Stimulated activated naive CD4-positive, alpha-beta T cell treated with Interleukin-2 at 50 U/mL for 16 hours (primary cell): ENCODE data around the gene CHST8.
A peak's percentile ranks its signal among the peaks of the same experiment; 100 is the strongest.

Experiments
- DNase-seq: peaks from one replicate; lab custom pipeline; 2025; lab: John Stamatoyannopoulos, UW

CHST8 gene

DNA sequence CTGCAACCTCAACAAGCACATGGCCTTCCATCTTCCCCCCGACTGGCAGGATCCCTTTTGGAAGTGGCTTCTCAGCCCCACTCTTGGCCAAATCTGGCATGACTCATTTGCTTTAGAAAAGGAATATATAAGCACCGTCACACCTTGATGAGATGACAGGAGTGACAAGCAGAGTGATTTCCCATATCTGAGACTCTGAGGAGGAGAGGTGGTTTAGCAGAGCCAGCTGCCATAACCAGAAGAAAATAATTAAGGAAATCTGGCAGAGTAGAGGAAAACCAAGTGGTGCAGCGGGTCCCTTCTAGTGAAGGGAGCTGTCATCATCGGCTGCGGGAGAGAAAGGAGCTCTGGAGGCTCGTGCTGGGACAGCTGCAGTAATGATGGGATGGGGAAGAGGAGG lies 147.5 kb downstream of the CHST8 start:
- no peak for DNase-seq

DNA sequence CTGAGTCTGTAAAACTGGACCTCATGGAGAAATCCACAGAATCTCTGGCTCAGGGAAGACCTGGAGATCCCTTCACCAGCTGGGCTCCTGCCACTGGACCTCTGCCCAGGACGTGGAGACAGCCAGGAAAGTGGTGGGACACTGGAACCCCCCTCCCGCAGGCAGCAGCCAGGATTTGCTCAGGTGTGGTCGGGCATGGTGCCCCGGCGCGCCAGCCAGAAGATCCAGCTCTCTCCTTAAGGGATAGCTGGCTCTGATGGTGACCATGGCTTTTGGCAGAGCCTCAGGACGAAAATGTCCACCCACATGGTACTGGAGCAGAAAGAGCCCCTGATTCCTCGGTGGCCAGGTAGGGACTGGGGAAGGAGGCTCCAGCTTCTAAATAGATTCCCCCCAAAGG lies 148.4 kb downstream of the CHST8 start:
- DNase-seq: no peak

DNA sequence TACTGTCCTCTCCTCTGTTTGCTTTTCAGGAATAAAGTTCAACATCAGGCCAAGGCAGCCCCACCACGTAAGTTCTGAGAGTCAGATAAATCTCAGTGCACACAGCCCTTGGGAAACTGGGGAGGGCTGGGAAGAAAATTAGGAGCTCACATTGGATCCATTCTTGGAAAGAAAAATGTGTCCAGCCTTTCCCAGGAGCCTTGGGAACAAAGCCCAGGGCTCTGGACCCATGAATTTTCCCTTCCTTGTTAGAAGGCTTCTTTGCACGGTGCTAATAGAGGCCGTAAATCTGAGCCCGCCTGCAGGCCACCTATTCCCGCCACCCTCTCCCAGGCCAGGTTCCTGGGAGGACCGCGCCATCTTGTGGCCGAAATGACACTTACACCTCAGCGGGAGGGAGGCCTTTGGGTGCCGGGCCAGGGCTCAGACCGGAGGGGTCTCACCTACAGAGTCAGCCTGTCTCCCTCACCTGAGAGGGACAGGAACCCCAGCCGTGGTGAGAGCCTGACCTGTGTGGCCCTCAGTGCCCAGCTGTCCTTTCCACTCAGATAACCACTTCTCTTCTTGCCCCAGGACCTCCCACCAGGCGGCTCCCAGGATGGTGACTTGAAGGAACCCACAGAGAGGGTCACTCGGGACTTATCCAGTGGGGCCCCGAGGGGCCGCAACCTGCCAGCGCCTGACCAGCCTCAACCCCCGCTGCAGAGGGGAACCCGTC lies 149.8 kb downstream of the CHST8 start:
- peak; percentile 54 for DNase-seq

DNA sequence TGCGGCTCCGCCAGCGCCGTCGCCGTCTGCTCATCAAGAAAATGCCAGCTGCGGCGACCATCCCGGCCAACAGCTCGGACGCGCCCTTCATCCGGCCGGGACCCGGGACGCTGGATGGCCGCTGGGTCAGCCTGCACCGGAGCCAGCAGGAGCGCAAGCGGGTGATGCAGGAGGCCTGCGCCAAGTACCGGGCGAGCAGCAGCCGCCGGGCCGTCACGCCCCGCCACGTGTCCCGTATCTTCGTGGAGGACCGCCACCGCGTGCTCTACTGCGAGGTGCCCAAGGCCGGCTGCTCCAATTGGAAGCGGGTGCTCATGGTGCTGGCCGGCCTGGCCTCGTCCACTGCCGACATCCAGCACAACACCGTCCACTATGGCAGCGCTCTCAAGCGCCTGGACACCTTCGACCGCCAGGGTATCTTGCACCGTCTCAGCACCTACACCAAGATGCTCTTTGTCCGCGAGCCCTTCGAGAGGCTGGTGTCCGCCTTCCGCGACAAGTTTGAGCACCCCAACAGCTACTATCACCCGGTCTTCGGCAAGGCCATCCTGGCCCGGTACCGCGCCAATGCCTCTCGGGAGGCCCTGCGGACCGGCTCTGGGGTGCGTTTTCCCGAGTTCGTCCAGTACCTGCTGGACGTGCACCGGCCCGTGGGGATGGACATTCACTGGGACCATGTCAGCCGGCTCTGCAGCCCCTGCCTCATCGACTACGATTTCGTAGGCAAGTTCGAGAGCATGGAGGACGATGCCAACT lies 150.5 kb downstream of the CHST8 start:
- no peak for DNase-seq

DNA sequence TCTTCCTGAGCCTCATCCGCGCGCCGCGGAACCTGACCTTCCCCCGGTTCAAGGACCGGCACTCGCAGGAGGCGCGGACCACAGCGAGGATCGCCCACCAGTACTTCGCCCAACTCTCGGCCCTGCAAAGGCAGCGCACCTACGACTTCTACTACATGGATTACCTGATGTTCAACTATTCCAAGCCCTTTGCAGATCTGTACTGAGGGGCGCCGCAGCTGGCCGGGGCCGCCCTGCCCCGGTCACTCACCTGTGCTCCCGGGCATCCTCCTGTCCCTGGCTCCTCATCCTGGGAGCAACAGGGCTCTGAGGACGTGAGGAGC lies 151.1 kb downstream of the CHST8 start:
- no peak for DNase-seq

DNA sequence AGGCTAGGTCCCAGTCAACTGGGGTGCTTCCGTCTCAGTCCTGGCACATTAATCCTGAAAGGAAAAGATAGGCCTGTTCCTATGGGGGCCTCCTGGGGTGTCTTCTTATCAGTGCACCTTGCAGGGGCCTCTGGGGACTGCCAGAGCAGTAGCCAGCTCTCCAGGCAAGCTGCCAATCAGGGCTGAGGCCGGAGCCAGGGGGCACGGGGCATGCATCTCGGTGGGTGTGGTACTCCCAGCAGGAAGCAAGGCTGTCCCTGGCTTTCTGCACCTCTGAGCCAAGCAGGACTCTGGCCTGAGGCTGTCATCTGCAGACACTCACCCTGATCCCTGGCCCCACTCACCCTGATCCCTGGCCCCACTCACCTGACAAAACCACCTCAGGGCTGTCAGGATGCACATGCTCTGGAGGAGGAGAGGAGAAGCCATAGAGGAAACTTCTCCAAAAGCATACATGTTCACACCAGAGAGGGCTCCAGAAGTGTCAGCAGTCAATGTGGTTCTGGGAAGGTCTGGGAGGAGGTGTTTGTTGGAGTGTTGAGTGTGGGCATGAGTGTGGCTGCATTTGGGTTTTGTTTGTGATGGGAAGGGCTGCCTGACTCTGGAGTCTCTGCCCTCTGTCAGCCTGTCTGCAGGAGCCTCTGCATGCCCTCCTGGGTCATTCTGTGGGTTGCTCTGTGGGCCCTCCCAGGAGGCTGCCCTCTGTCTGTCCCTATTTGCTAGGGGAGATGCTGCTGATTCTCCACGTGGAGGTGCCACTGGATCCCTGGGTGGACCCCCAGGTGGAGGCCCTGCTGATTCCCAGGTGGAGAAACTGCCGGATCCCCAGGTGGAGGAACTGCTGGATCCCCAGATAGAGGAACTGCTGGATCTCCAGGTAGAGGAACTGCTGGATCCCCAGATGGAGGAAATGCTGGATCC lies 152.2 kb downstream of the CHST8 start:
- DNase-seq: no peak

DNA sequence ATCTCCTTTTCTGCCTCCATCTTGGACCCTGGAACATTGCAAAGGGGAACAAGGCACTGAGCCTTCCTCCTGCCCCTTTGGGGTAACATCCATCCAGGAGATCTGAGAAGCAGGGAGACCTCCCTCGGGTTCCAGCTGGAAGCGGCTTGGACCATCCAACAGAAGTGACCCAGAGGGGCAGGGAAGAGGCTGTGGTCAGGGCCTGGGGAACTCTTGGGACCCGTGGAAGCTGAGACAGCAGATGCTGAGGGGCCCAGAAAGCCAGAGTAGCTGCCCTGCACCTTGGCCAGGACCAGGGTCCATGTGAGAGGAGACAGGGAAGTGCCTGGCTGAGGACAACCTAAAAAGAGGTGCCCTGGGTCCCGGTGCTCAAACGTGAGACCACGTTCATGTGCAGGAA lies 153.0 kb downstream of the CHST8 start:
- DNase-seq: no peak

DNA sequence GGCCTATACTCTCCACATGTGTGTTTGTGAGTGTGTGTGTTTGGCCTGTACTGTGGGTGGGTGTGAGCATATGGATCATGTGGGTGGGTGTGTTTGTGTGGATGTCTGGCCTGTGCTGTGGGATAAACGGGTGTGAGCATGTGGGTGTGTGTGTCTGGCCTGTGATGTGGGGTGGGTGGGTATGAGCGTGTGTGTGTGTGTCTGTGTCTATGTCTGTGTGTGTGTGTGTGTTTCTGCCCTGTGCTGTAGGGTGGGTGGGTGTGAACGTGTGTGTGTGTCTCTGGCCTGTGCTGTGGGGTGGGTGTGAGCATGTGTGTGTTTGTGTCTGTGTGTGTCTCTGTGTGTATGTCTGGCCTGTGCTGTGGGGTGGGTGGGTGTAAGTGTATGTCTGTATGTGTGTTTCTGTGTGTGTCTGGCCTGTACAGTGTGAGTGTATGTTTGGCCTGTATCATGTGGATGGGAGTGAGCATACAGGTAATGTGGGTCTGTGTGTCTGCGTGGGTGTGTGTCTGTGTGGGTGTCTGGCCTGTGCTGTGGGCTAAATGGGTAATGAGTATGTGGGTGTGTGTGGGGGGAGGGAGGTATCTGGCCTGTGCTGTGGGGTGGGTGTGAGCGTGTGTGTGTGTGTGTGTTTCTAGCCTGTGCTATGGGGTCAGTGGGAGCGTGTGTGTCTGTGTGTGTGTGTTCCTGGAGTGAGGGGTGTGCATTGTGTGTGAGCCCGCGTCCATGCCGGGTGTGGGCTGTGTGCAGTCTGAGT lies 154.2 kb downstream of the CHST8 start:
- no peak for DNase-seq

DNA sequence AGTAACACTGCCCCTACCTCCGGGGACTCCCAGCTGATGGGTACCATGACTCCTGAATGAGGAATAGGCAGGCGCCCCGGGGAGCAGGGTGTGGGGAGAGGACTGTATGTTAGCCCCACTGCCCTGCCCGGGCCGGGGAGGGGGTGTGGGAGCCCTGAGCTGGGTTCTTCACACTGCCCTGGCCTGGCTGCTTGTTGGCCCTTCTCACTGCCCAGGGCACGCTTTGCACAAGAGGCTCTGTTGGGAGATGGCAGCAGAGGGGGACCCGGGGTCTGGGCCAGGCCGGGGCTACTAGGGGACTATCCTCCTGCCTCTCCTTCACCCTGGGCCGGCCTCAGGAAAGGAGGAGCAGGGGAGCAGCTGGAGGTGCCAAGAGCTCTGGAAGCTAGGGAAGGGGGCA lies 155.6 kb downstream of the CHST8 start:
- no peak for DNase-seq

DNA sequence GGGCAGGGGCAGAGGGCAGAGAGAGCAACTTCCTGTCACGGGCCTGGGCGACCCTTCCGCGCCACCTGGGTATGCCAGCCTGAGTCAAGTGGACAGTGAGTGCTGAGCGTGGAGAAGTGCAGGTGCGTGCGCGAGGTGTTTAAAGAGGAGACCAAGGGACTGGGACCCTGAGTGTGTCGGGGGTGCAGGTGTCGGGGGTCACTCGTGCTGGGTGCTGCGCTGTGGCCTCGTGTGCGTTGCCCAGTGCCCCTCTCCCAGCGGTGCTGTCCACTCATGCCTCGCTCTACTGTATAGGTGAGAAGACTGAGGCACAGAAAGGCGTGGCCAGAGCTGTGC lies 156.0 kb downstream of the CHST8 start:
- no peak for DNase-seq

DNA sequence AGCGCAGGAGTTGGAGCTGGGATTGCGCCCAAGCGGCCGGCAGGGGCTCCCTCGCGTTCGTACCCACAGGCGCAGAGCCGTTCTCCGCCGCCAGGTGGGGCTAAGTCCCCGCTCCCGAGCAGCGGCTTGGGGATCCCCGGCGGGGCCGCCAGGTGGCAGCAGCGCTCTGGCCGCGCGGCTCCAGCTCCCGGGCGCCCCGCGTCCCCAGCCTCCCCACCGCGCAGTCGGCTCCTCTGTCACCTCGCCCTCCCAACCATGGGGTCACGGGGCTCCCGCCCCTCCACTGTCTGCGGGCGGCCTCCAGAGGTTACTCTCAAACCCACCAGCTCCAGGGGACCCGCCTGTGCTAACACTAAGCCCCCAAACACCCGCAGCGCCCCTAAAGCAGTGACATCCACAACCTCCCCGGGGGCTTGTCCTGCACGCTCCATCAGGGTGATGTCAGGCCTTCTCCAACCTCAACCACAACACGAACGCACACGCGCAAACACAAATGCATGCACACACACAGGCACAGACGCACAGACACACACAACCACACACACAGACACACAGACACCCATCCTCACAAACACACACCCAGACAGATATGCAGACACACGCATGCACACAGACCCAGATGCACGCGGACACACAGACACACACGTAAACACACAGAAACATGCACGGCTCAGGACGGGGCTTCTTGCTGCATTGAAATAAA lies 156.5 kb downstream of the CHST8 start:
- DNase-seq: peak; percentile 72

DNA sequence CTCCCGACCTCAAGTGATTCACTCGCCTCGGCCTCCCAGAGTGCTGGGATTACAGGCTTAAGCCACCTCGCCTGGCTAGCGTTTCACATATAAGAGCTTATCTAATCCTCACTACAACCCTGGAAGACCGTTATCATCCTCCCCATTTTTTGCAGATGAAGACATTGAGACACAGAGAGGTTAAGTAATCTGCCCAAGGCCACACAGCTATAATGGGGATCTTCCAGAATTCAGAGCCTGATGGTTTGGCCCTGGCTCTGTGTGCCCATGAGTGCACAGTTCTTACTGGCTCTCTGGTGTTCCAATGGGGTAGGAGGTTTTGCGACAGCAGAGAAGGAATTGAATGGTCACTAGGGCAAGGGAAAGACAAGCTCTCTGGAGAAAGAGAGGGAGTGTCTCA lies 158.1 kb downstream of the CHST8 start:
- no peak for DNase-seq

DNA sequence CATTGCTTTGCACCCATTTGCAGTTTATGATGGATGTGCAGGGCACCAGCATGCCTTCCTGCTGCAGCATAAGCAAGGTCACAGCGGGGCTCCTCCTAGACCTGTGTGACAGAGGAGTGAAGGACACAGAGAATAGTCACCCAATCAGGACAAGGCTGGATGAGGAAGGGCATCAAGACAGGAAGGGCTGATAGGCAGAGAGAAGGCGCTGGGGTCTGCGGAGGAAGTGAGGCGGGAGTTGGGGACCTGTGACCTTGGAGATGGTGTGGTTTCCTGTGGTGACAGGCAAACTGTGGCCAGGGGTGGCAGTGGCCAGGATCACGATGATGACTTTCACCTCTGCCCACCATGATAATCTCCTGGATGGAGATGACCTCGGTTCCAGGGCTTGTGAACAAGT lies 158.5 kb downstream of the CHST8 start:
- no peak for DNase-seq

DNA sequence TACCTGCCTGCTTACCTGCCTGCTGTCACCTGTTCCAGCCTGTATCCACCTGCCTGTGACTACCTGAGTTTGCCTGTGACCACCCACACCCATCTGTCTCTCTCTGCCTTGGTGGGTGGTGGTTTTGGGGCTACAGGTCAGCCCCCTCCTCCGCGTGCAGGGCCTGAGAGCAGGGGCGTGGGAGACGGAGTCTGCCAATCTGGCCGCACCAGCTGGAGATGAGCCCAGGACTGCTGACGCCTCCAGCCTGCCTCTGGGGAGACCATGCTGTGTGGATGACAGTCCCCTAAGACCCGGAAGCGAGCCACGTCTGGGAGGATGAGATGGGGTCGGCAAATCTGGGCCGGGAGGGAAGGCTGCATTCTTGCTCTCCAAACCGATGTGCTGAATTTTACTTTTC lies 159.0 kb downstream of the CHST8 start:
- no peak for DNase-seq

DNA sequence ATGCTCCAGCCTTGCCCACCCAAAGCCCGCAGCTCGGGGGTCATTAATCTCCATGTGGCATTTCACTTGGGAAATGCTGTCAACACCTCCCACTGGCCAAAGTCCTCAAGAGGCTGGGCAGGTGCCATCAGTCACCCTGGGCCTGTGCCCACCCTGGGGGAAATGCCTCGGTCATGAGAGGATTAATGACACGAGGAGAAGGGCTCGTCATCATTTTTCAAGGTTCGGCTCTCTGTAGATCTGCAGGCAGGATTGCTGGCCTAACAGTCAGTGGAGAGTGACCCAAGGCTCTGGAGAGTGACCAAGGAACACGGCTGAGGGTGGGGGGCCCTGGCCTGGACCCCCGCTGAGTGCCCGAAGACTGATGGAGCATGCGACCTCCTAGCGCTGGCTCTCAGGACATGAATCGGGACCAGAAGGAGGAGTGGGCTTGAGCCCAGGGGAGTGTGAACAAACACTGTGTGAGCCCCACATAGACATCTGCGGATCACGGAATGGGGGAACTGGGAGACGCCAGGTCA lies 159.7 kb downstream of the CHST8 start:
- no peak for DNase-seq

DNA sequence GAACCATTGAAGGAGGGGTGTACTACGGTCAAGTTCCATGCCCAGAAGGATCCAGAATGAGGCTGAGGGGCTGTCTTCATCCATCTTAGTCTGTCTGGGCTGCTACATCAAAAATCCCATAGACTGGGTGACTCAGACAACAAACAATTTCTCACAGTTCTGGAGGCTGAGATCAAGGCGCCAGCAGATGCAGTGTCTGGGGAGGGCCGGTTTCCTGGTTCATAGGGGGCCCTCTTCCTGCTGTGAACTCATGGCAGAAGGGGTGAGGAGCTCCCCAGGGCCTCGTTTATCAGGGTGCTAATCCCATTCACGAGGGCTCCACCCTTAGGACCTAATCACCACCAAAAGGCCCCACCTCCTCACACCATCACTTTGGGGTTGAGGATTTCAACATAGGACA lies 160.2 kb downstream of the CHST8 start:
- DNase-seq: no peak

DNA sequence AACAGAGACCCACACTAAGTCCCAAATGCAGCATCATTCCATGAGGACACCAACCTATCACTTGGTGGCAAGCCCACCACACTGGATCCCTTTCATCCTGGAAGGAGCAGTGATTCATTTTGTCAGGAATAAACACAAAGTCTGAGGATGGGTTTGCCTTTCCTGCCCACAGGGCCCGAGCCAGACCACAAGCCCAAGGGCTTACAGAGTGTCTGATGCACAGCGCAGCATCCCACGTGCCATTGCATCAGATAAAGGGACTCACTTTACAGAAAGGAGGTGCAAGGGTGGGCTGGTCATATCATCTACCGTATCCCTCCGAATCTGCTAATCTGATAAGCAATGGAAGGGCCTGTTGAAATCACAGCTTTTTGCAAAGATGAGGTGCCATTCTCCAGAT lies 162.7 kb downstream of the CHST8 start:
- no peak for DNase-seq

DNA sequence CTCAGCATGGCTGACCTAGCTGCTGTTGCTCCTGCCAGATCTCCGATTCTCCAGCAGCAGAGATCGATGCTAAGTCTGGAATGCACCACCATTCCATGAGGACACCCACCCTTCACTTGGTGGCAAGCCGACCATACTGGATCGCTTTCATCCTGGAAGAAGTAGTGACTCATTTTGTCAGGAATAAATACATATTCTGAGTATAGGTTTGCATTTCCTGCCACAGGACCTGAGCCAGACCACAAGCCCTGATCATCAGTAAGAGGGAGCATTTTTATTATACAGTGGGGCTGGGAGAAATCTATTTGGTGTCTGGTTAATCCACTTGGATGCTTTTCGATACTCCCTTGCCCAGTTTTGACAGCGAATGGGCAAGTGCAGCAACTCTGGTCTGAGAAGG lies 164.0 kb downstream of the CHST8 start:
- DNase-seq: no peak

DNA sequence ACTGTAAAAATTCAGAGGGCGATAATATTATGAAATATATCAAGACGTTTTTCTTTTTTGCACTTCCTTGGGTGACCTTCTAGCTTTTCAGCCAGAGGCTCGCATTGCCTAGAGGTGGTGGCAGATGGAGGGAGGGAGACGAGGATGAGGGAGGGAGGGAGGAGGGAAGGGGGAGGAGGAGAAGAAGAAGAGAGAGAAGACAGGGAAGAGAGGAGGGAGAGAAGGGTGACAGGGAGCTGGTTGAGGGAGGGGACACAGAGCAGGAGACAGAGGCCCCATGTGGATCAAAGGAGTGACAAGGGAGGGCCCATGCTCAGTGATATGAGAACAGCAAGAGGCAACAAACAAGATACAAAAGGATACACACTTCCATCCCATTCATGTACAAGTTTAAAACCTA lies 166.9 kb downstream of the CHST8 start:
- DNase-seq: no peak

DNA sequence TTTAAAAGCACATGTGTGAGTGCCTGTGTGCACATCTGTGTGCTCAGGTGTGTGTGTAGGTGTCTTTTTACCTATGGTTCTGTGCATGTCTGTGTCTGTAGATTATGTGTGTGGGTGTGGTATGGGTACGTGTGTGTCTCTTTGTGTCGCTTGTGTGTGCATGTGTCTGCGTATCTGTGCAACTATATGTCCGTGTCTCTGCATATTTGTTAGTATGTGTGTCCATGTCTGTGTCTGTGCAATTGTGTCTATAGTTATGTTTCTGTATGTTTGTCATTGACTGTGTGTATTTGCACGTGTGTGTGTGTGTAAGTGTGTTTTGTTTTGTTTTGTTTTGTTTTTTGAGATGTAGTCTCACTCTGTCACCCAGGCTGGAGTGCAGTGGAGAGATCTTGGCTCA lies 167.6 kb downstream of the CHST8 start:
- no peak for DNase-seq

DNA sequence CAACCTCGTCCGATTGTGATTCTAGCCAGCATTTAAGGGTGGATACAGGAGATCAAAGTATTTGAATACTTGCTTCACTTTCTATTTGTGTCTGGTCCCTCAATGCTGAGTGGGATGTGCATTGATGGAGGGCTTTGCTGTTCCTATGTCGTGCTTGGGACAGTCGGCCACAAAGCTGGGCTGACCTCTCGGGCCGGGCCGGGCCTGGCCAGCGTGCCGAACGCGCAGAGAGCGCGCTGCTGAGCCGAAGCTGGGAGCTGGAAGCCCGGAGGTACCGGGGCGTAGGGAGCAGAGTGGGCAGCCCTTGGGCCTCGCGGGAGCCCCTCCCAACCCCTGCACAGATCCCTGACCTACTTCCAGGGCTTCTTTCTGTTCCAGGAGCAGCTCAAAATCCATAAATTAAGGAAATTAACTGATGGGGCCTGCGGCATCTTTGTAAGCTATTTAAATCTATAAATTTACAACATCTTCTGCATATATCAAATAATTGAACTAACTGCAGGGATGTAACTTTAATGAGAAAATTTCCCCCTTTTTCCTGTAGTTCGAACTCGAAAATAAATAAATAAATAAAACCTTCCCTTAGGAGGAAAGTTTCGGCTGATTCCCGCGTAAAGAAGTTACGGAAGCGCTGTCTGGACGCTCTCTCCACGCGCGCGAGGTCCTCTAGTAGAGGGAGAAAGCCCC lies 173.1 kb downstream of the CHST8 start:
- no peak for DNase-seq
